AG08395 (cell line): ENCODE data around the gene CELSR1.

Source experiments
- DNase-seq: peaks from one replicate; pipeline ENCODE4 v3.0.0; 2012; ENCODE audit warnings: mixed read lengths, low spot score

The CELSR1 gene

GRCh38 chr22:46395145-46395544 lies 142.3 kb downstream of the CELSR1 start:
- DNase-seq = no peak

- no peak for DNase-seq
Observed at GRCh38 chr22:46394622-46395021, 142.8 kb downstream of the CELSR1 start.

GRCh38 chr22:46393873-46394272 lies 143.5 kb downstream of the CELSR1 start:
- no peak for DNase-seq

DNA sequence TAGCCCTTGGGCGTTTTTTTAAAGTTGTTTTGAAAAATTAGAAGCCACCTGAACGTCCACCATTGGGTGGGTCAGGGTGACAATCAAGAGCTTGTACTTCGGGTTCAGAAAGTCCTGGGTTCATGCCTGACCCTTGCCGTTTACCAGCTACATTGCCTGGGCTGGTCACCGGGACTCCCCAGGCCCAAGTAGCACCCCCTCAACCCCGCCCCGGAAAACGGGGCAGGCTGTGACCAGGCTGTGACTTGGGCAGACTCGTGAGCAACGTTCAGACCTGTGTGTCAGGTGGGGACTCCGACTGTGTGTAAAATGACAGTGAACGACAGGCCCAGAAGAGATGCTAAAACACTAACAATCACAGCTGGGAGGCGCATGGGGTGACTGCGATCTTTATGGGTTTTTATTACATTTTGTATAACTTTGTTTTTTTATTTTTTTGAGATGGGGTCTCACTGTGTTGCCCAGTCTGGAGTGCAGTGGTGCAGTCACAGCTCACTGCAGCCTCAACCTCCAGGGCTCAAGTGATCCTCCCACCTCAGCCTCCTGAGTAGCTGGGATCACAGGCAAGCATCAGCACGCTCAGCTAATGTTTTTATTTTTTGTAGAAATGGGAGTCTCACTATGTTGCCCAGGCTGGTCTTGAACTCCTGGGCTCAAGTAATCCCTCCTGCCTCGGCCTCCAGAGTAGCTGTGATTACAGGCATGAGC lies 145.1 kb downstream of the CELSR1 start:
- DNase-seq = no peak

GRCh38 chr22:46391486-46392136 lies 145.8 kb downstream of the CELSR1 start:
- no peak for DNase-seq

DNA sequence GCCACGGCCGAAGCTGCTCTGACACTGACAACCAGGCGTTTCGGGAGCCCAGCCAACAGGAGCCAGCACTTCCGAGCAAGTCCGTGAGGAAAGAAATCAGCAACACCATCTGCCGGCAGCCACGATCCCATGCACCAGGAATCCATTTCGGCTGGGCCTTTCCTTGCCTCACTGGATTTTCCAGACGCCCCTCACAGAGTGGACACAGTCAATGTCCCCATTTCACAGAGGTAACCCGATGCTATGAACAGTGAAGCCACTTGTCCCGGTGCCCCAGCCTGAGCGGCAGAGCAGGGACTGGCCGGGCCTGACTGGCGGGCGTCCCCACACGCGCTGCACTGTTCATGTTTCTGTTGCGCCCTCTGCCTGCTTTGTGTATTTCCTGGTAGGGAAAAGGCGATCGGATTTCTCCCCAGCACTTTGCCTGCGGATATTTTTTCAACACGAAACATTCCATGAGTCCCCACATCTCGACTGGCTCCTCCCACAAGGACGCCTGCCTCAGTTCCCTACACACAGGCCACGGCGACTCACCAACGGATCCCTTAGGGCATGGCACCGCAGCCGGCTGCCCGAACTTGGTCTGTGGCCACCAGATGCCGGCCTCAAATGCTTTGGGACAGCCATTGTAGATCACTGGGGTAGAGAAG lies 146.6 kb downstream of the CELSR1 start:
- peak; percentile 89 for DNase-seq

DNA sequence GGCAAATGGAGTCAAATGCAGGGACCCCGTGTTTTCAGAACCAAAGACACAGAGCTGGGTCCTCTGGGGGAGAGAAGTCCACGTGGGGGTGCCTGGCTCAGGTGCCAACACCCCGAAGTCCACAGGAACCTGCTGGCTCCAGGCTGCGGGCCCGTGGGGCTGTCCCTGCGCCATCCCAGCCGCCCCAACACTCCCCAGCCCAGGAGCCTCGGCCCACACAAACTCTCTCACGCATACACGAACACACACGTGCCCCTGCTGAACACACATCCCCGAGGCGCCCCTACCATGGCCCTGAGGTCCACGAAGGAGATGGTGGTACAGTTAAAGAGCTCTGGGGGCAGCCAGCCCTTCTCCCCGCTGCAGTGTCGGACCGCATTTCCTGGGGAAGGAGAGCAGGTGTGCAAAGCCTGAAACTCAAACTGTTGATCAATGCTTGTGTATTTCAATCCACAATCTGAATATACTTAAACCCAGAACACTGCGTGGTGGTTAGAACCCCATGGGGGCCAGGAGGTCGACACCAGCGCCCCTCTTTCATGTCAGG lies 147.2 kb downstream of the CELSR1 start:
- no peak for DNase-seq

- DNase-seq = no peak
Observed at GRCh38 chr22:46389081-46389480, 148.3 kb downstream of the CELSR1 start.

- DNase-seq = no peak
Observed at GRCh38 chr22:46388647-46389046, 148.8 kb downstream of the CELSR1 start.

DNA sequence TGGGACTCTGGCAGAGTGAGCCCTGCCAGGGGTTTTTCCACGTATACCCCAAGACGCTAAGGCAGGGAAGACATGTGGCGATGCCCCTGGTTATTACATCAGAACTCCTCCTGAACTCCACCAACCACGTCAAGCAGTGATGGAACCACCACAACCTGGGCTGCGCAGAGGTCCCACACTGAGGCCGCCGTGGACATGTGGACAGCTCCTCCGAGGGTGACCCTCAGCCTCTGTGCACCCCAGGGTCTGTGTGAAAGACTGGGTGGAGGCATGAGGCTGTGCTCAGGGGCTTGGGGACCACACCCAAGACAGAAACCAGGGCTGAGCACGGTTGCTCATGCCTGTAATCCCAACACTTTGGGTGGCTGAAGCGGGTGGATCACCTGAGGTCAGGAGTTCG lies 149.7 kb downstream of the CELSR1 start:
- no peak for DNase-seq

GRCh38 chr22:46386312-46386711 lies 151.1 kb downstream of the CELSR1 start:
- no peak for DNase-seq

DNA sequence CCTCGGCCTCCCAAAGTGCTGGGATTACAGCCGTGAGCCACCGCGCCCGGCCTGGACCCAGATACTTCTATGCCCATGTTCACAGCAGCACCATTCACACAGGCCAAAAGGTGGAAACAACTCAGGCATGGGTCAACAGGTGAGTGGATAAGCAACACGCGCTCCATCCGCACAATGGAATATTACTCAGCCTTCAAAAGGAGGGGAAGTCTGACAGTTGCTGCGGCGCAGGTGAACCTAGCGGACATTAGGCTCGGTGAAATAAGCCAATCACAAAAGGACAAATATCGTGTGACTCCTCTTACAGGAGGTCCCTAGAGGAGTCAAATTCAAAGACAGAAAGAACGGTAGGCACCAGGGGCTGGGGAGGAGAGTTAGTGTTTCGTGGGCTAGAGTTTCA lies 154.9 kb downstream of the CELSR1 start:
- no peak for DNase-seq

- no peak for DNase-seq
Observed at GRCh38 chr22:46381731-46382130, 155.7 kb downstream of the CELSR1 start.

DNA sequence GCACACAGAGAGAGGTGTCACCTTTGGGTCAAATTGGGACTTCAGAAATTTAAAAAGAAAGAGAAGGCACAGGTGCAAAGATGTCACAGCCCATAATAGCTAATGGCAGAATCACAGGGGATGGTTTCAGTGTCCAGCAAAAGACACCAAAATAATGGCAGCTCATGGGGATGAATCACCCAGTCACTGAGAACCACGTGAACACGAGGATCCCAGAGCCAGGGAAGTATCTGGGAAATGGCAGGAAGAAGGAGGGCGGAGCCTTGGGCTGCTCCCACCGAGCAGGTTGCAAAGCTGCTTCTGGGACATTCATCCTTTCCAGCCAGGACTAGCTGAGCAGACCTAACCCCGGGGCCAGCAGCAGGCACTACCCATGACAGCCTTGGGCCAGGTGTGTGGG lies 156.3 kb downstream of the CELSR1 start:
- DNase-seq = no peak

GRCh38 chr22:46380581-46380980 lies 156.8 kb downstream of the CELSR1 start:
- no peak for DNase-seq

- no peak for DNase-seq
Observed at GRCh38 chr22:46380069-46380468, 157.4 kb downstream of the CELSR1 start.

GRCh38 chr22:46379066-46379930 lies 158.1 kb downstream of the CELSR1 start:
- no peak for DNase-seq

DNA sequence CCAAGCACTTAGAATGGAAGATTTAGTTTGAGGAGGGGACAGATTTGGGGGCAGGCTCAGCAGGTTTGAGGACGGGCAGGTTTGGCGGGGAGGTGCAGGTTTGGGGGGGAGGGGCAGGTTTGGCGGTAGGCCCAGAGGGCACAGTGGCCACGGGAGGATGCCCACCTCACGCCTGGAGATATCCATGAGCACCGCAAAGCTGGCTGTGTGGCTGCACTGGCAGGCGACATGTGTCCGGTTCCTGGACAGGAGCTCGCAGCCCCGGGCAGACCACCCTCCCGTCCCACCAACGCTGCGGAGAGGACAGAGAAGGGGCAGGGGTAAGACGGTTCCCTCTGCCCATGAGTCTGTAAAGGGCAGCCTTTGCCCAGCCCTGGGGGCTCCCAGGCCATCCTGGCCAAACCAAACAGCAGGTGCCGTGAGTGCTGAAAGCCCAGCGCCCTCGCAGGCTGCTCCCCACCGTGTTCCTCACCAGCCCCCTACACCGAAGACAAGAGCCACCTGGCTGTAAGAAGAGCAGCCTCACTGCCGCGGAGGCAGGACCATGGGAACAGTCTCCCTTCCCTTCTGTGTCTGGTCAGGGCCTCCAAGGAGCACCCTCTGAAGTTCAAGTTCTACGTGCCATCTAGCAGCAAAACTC lies 158.9 kb downstream of the CELSR1 start:
- no peak for DNase-seq

- DNase-seq = peak; percentile 42
Observed at GRCh38 chr22:46377525-46378425, 159.6 kb downstream of the CELSR1 start.

DNA sequence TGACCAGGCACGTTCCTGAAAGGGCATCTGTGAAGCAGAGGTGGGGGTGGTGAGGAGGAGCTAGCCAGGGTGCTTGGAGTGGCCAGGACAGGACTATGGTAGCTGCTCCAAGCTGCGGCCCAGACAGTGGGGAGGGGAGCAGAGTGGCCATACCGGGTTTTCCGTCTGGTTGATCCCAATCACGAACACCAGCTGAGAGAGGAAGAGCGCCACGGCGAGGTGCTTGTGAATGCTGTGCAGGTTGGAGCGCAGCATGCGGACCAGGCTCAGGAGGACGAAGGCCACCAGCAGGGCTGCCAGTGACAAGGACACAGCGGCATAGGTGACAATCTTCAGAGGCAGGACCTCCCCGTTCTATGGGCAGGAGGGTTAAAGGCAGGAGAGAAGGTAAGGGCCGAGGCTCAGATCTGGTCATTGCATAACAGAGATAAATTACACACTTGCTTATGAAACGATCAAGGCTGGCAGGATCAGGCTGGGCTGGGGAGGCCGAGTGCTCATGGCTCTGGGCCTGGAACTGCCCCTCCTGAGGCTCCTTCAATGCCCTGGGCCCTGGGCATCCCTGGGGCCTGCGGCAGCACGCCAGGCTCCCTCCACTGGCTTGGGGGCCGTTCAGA lies 160.4 kb downstream of the CELSR1 start:
- DNase-seq = no peak
